WERI-Rb-1 (cell line): ENCODE measurements around the gene DIAPH2.

Experiments
- DNase-seq: peaks from one replicate; pipeline ENCODE4 v3.0.0-alpha.2; 2020
- H3K27ac ChIP-seq: fragments of 250-450 bp; sonication (Bioruptor Pico); 2 replicates; pipeline ENCODE4 v1.5.1; 2020; ENCODE audit warnings: mild to moderate bottlenecking, moderate library complexity
- H3K27me3 ChIP-seq: fragments of 250-450 bp; sonication (Bioruptor Pico); 2 replicates; pipeline ENCODE4 v1.5.1; 2021; ENCODE audit warnings: mild to moderate bottlenecking, low read depth, moderate library complexity; ENCODE audit not compliant: insufficient read depth, severe bottlenecking
- H3K36me3 ChIP-seq: fragments of 250-450 bp; sonication (Bioruptor Pico); 2 replicates; pipeline ENCODE4 v1.5.1; 2020; ENCODE audit warnings: mild to moderate bottlenecking, moderate library complexity
- H3K4me3 ChIP-seq: 2 replicates; pipeline ENCODE4 v1.5.1; 2011; ENCODE audit warnings: low read depth, mild to moderate bottlenecking, control low read depth, low read length
- H3K9me3 ChIP-seq: fragments of 250-450 bp; sonication (Bioruptor Pico); 2 replicates; pipeline ENCODE4 v1.5.1; 2021; ENCODE audit warnings: mild to moderate bottlenecking, moderate library complexity; ENCODE audit not compliant: severe bottlenecking
- TF ChIP-seq, protein P1 (sequence below): IDR thresholded peaks from 2 replicates; pipeline ENCODE4 v1.5.1; 2011; ENCODE audit warnings: low read depth, mild to moderate bottlenecking, control low read depth, inconsistent platforms, low read length

Gene DIAPH2

DNA sequence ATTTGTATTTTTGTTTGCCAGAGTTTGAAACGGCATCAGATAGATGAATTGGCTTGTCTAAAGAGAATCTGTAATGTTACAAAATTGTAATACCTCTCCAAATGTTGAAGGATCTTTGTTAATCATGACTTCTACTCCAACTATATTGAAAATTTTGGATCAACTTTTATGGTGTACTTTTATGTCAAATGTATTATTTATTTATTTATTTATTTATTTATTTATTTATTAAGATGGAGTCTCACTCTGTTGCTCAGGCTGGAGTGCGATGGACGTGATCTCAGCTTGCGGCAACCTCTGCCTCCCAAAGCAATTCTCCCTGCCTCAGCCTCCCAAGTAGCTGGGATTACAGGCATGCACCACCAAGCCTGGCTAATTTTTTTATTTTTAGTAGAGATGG, 235.0 kb downstream of the DIAPH2 start:
- H3K9me3 ChIP-seq: no peaks in the 10 kb centered on the region
- H3K27me3 ChIP-seq: no peaks in the 10 kb centered on the region
- H3K4me3 ChIP-seq: no peak overlapping the region
- H3K36me3 ChIP-seq: no peaks in the 10 kb centered on the region
- TF ChIP-seq, protein P1, sequence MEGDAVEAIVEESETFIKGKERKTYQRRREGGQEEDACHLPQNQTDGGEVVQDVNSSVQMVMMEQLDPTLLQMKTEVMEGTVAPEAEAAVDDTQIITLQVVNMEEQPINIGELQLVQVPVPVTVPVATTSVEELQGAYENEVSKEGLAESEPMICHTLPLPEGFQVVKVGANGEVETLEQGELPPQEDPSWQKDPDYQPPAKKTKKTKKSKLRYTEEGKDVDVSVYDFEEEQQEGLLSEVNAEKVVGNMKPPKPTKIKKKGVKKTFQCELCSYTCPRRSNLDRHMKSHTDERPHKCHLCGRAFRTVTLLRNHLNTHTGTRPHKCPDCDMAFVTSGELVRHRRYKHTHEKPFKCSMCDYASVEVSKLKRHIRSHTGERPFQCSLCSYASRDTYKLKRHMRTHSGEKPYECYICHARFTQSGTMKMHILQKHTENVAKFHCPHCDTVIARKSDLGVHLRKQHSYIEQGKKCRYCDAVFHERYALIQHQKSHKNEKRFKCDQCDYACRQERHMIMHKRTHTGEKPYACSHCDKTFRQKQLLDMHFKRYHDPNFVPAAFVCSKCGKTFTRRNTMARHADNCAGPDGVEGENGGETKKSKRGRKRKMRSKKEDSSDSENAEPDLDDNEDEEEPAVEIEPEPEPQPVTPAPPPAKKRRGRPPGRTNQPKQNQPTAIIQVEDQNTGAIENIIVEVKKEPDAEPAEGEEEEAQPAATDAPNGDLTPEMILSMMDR: no peak
- DNase-seq: no peak
- H3K27ac ChIP-seq: no peak overlapping the region

DNA sequence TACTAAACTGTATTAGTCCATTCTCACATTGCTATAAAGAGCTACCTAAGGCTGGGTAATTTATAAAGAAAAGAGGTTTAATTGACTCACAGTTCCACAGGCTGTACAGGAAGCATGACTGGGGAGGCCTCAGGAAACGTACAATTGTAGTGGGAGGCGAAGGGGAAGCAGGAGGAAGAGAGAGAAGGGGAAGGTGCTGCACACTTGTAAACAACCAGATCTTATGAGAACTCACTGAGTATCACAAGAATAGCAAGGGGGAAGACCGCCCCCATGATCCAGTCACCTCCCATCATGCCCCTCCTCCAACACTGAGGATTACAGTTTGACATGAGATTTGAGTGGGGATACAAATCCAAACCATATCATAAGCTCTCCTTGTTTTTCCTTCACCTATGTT, 239.9 kb downstream of the DIAPH2 start:
- H3K4me3 ChIP-seq: no peak overlapping the region

GRCh38 chrX:96929036-96929435, 244.4 kb downstream of the DIAPH2 start:
- no peak for DNase-seq
- no peaks in the 10 kb centered on the region for H3K27me3 ChIP-seq
- H3K27ac ChIP-seq: no peak overlapping the region
- no peaks in the 10 kb centered on the region for H3K9me3 ChIP-seq
- H3K36me3 ChIP-seq: no peaks in the 10 kb centered on the region
- TF ChIP-seq, protein P1: no peak
- no peak overlapping the region for H3K4me3 ChIP-seq

More for the DNA sequence above, 239.9 kb downstream of the DIAPH2 start:
- no peaks in the 10 kb centered on the region for H3K9me3 ChIP-seq
- no peak overlapping the region for H3K27ac ChIP-seq
- TF ChIP-seq, protein P1: no peak
- H3K27me3 ChIP-seq: no peaks in the 10 kb centered on the region
- H3K36me3 ChIP-seq: no peaks in the 10 kb centered on the region
- no peak for DNase-seq

DNA sequence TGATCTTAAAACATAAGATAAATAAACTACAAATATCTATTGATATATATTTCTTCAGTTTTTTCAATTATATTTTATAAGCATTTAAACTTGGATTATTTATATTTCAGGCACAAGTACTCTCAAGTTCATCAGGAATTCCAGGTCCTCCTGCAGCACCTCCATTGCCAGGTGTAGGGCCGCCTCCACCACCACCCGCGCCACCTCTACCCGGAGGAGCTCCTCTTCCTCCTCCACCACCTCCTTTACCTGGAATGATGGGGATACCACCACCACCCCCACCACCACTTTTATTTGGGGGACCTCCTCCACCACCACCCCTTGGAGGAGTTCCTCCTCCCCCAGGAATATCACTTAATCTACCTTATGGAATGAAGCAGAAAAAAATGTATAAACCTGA, 273.1 kb downstream of the DIAPH2 start:
- Histone ChIP-seq H3K27ac (no peak overlapping the region), H3K36me3 (no peaks in the 10 kb centered on the region), H3K4me3 (no peak overlapping the region), H3K27me3 (no peaks in the 10 kb centered on the region), H3K9me3 (peaks cover 3% of the 10 kb centered on the region)
- DNase-seq: no peak
- TF ChIP-seq, protein P1: no peak

- TF ChIP-seq, protein P1: no peak
- no peaks in the 10 kb centered on the region for H3K36me3 ChIP-seq
- no peak overlapping the region for H3K27ac ChIP-seq
- H3K27me3 ChIP-seq: peaks cover 2% of the 10 kb centered on the region
- no peaks in the 10 kb centered on the region for H3K9me3 ChIP-seq
- no peak for DNase-seq
- H3K4me3 ChIP-seq: no peak overlapping the region
These were observed 287.2 kb downstream of the DIAPH2 start for GRCh38 chrX:96971812-96972211.

- Histone ChIP-seq H3K9me3 (no peaks in the 10 kb centered on the region), H3K27me3 (no peaks in the 10 kb centered on the region), H3K4me3 (no peak overlapping the region), H3K27ac (no peak overlapping the region), H3K36me3 (no peaks in the 10 kb centered on the region)
- TF ChIP-seq, protein P1: no peak
- DNase-seq: no peak
These were observed 294.3 kb downstream of the DIAPH2 start for GRCh38 chrX:96978906-96979305.
